ENCODE measurements around the gene FKBP2.

DNA sequence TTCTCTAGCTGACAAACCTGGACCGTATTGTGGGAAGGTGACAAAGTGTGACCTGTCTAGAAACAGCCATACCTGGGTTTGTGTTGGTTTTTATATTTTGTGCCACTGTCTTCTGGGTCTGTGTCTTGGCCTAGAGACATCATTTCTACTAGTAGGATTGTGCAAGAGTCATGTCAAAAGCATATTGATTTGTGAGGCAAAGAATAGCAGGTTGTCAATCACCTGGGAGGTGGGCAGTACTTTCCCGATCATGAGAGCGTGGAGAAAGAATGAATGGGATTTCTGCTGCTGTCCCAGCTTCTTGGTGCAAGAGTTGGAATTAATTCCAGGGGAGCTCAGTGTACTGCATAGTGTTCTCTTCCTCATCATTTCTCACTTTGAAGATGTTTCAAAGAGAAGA lies 39.4 kb upstream of the FKBP2 start:
- no peak for TF ChIP-seq CTCF (conservative IDR thresholded peaks at IDR 0.05)
- TF ChIP-seq ZFX (IDR thresholded peaks at IDR 0.05) = no peak
